ENCODE results near the gene CYSLTR2. TPM values are rescaled to one million over a fixed set of nuclear protein-coding genes. Genes with fewer than 3 reads are reported as not detected.
A peak's percentile ranks its signal among the peaks of the same experiment; 100 is the strongest.

The CYSLTR2 gene
- total RNA-seq, 1 donor from 2014 or later, result not detected

- H3K4me3 ChIP-seq (ENCODE audit: low read depth, low read length), result no peak overlapping the region
- TF ChIP-seq CTCF (conservative IDR thresholded peaks at IDR 0.05; ENCODE audit: low read depth, low read length), result no peak
- no peak for DNase-seq (ENCODE audit: low read depth)
Measured at GRCh38 chr13:48728876-48729275, 75.1 kb downstream of the CYSLTR2 start.

- DNase-seq (ENCODE audit: low read depth), result no peak
- no peak overlapping the region for H3K4me3 ChIP-seq (ENCODE audit: low read depth, low read length)
- TF ChIP-seq CTCF (conservative IDR thresholded peaks at IDR 0.05; ENCODE audit: low read depth, low read length), result no peak
Measured at GRCh38 chr13:48729856-48730255, 76.1 kb downstream of the CYSLTR2 start.

- TF ChIP-seq CTCF (conservative IDR thresholded peaks at IDR 0.05; ENCODE audit: low read depth, low read length), result peak; percentile 10
- DNase-seq (ENCODE audit: low read depth), result peak; percentile 31
- H3K4me3 ChIP-seq (ENCODE audit: low read depth, low read length), result no peak overlapping the region
Measured at GRCh38 chr13:48731001-48731658, 77.4 kb downstream of the CYSLTR2 start.

- DNase-seq (ENCODE audit: low read depth), result no peak
- TF ChIP-seq CTCF (conservative IDR thresholded peaks at IDR 0.05; ENCODE audit: low read depth, low read length), result peak; percentile 84
- H3K4me3 ChIP-seq (ENCODE audit: low read depth, low read length), result no peak overlapping the region
Measured at GRCh38 chr13:48731957-48732569, 78.3 kb downstream of the CYSLTR2 start.

GRCh38 chr13:48733739-48734335, 80.1 kb downstream of the CYSLTR2 start:
- TF ChIP-seq CTCF (conservative IDR thresholded peaks at IDR 0.05; ENCODE audit: low read depth, low read length), result no peak
- no peak for DNase-seq (ENCODE audit: low read depth)
- H3K4me3 ChIP-seq (ENCODE audit: low read depth, low read length), result no peak overlapping the region

GRCh38 chr13:48735571-48735970, 81.8 kb downstream of the CYSLTR2 start:
- no peak for TF ChIP-seq CTCF (conservative IDR thresholded peaks at IDR 0.05; ENCODE audit: low read depth, low read length)
- H3K4me3 ChIP-seq (ENCODE audit: low read depth, low read length), result no peak overlapping the region
- no peak for DNase-seq (ENCODE audit: low read depth)
